Measurements from ENCODE around the gene SMPDL3A. TPM values are rescaled to one million over a fixed set of nuclear protein-coding genes. Genes with fewer than 3 reads are reported as not detected.

The SMPDL3A gene
- total RNA-seq, 1 experiment from 2014 or later: 0.59 TPM

- Mint-ChIP-seq H3K27ac (no peak overlapping the region), H3K36me3 (ENCODE audit: insufficient read depth in 1 of 3, low read depth in 3 of 3) (peaks cover 5 to 16% (median 8%) of the 10 kb centered on the region in 3 experiments), H3K4me1 (peaks cover 29 to 38% of the 10 kb centered on the region in 2 experiments), H3K9me3 (peaks cover 10 to 23% of the 10 kb centered on the region in 2 experiments), H3K27me3 (ENCODE audit: low read depth) (peaks cover 15% of the 10 kb centered on the region), H3K4me3 (no peak overlapping the region; a peak in 1 of 5 replicates)
- H2AFZ ChIP-seq (ENCODE audit: low read length): no peak overlapping the region
- H3T11ph ChIP-seq (ENCODE audit: low read length): no peak overlapping the region
- H3K27ac ChIP-seq (ENCODE audit: insufficient read length, low read depth, low read length): no peak overlapping the region
- DNase-seq: no peak
- H4K8ac ChIP-seq (replicated peaks; ENCODE audit: insufficient read length, low read depth, low read length): no peak overlapping the region
- no peak overlapping the region for H3K18ac ChIP-seq (ENCODE audit: insufficient read length, low read depth, low read length)
- no peak overlapping the region for H3K4ac ChIP-seq (ENCODE audit: low read depth, low read length)
- peaks cover 3% of the 10 kb centered on the region; the same call in 1 of the 2 replicates for H3K27me3 ChIP-seq (ENCODE audit: insufficient read depth, low read length)
- H3K4me2 ChIP-seq (ENCODE audit: insufficient read depth, insufficient read length, low read length): no peak overlapping the region
- H3K23me2 ChIP-seq (ENCODE audit: insufficient read length, low read depth, low read length, poor library complexity, severe bottlenecking): no peaks in the 10 kb centered on the region
- H3K4me1 ChIP-seq (ENCODE audit: insufficient read depth, low read length): peaks cover 4% of the 10 kb centered on the region; the same call in 1 of the 2 replicates
- H4K20me1 ChIP-seq (ENCODE audit: control insufficient read depth, insufficient read depth, insufficient read length): no peaks in the 10 kb centered on the region
- no peaks in the 10 kb centered on the region for H3K79me2 ChIP-seq (ENCODE audit: insufficient read depth, low read length)
- no peak overlapping the region for H3K56ac ChIP-seq (ENCODE audit: insufficient read length, low read depth, low read length)
- no peak overlapping the region for H2BK20ac ChIP-seq (ENCODE audit: low read depth, low read length, poor library complexity, severe bottlenecking)
- no peak overlapping the region for H2BK15ac ChIP-seq (ENCODE audit: low read depth, low read length)
- no peaks in the 10 kb centered on the region for H3K79me1 ChIP-seq (ENCODE audit: insufficient read depth, low read depth, low read length, poor library complexity, severe bottlenecking)
- H3K23ac ChIP-seq (ENCODE audit: insufficient read length, low read depth, low read length): no peak overlapping the region
- TF ChIP-seq CTCF (conservative IDR thresholded peaks at IDR 0.05): no peak
- H3K9ac ChIP-seq (ENCODE audit: extremely low read depth, insufficient read length, low read length): no peak overlapping the region
- no peak overlapping the region for H2AK5ac ChIP-seq (ENCODE audit: insufficient read length, low read length)
- H2BK12ac ChIP-seq (ENCODE audit: insufficient read length, low read depth, low read length): no peak overlapping the region
- no peaks in the 10 kb centered on the region for H3K9me3 ChIP-seq (ENCODE audit: control insufficient read depth, low read depth, low read length)
- H2BK120ac ChIP-seq (ENCODE audit: low read depth, low read length, poor library complexity, severe bottlenecking): no peak overlapping the region
- no peak overlapping the region for H4K91ac ChIP-seq (ENCODE audit: insufficient read length, low read depth, low read length)
- no CpG with 5 or more reads among the region's 1 CpG for WGBS (ENCODE audit: extremely low coverage, insufficient read length, low lambda C conversion rate)
- no peak overlapping the region for H3K14ac ChIP-seq (ENCODE audit: insufficient read depth, low read length)
- no peak overlapping the region for H4K5ac ChIP-seq (ENCODE audit: insufficient read length, low read depth, low read length)
- H2BK5ac ChIP-seq (ENCODE audit: insufficient read length, low read length): no peak overlapping the region
Measured at GRCh38 chr6:122752459-122752858, 36.6 kb upstream of the SMPDL3A start.
